GF-D8 (cell line): ENCODE data around the gene GPSM1.

Source experiments
- DNase-seq: peaks from one replicate; lab custom pipeline; 2025; lab: John Stamatoyannopoulos, UW

GPSM1 gene

GRCh38 chr9:136375096-136375495 lies 47.8 kb downstream of the GPSM1 start:
- no peak for DNase-seq

DNA sequence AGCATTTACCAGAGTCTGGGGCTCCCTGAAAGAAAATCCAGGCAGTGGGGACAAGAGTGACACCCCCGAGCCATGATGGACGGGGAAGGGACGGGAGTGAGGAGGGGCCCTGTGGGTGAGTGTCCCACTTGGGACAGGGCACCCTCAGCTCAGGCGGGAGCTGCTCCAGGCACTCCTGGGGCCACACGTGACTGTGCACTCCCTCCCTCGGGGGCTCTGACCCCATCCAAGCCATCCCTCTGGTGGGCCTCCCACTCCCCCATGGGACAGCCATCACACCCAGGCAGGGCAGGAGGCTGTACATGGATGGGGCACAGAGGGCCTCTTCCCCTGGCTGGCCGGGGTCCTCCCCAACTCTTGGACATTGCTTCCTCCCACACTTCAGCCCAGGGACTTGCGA lies 49.1 kb downstream of the GPSM1 start:
- DNase-seq: no peak

- DNase-seq: peak; percentile 38
Measured at GRCh38 chr9:136377341-136378169, 50.2 kb downstream of the GPSM1 start.

DNA sequence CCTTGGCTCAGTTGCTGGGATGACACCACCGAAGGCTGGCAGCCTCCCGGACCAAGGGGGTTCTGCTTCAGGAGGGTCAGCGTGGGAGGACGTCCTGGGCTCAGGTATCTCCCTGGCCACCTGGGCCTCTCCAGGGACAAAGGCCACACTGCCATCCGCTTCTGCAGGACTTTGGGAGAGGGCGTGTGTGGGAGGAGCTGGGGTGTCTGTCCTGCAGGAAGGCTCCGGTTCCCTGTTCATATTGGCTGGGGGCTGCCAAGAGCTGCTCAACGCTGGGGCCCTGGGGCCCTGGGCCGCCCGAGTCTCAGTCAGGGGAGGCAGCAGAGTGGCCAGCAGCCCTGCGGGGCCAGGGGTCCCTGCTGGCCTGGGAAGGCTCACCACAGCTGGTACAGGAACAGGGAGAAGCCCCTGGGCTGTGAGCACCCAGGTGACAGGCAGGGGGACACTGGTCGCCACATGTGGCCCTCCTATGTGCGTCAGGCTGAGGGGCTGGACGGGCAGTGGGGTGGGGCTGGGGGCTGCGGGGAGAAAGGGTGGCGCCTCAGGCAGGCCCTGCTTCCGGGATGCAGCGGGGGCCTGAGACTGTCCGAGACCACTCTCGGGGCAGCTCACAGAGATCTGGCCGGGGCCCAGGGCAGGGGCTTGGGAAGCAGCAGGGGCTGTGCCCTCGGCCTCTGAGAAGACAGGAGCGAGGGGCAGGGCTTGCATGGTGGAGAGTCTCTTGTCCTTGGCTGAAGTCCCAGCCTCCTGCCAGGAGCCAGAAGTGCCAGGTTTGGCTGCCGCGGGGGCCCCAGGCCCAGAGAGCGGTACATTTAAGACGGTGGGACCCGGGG lies 51.0 kb downstream of the GPSM1 start:
- no peak for DNase-seq

GRCh38 chr9:136379003-136379287 lies 51.6 kb downstream of the GPSM1 start:
- no peak for DNase-seq

- no peak for DNase-seq
Measured at GRCh38 chr9:136379401-136379800, 52.1 kb downstream of the GPSM1 start.

GRCh38 chr9:136379891-136380290 lies 52.6 kb downstream of the GPSM1 start:
- DNase-seq: no peak

- DNase-seq: no peak
Measured at GRCh38 chr9:136380381-136380780, 53.0 kb downstream of the GPSM1 start.

GRCh38 chr9:136381311-136381710 lies 54.0 kb downstream of the GPSM1 start:
- no peak for DNase-seq

GRCh38 chr9:136381966-136382513 lies 54.7 kb downstream of the GPSM1 start:
- no peak for DNase-seq

DNA sequence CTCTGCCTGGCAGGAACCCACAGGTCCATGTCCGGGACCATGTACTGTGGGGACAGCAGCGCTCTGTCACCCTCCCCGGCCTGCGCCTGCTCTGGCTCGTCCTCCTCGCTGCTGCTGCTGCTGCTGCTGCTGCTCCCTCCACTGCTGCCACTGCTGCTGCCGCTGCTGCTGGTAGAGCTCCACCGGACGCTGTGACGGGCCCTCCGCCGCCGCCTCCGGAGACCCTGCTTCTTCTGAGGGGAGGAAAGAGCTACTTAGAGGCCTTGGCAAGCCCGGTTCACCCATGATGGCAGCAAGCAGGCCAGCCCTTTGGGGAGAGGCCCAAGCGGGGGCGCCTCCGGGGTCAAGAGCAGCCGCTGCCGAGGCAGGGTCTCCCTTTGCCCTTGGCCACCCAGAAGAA lies 56.1 kb downstream of the GPSM1 start:
- DNase-seq: no peak

DNA sequence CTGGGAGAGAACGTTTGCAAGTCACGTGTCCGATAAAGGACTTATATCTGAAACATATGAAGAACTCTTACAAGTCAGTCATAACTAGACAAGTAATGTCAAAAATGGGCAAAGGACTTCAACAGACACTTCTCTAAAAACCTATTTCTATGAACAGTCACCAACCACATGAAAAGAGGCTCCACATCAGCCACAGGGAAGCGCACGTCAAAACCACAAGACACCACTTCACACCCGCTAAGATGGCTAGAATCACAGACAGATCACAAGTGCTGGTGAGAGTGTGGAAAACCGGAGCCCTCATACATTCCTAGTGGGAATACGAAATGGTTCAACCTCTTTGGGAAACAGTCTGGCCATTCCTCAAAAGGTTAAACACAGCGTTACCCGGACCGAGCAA lies 57.7 kb downstream of the GPSM1 start:
- DNase-seq: no peak

DNA sequence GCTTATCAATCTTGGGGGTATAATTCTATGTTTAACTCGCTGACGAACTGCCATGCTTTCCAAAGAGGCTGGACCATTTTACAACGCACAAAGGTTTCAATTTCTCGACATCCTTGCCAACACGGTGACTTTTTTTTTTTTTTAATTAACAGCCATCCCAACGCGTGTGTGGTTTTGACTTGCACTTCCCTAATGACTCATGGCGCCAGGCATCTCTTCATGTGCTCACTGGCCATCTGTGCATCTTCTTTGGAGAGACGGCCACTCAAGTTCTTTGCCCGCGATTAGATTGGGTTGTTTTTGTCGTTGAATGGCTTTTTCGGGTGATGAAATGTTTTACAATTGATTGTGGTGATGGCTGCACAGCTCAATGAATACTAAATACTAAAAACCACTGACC lies 58.7 kb downstream of the GPSM1 start:
- no peak for DNase-seq

- DNase-seq: no peak
Measured at GRCh38 chr9:136387217-136387616, 59.9 kb downstream of the GPSM1 start.

- DNase-seq: no peak
Measured at GRCh38 chr9:136389396-136389795, 62.1 kb downstream of the GPSM1 start.

DNA sequence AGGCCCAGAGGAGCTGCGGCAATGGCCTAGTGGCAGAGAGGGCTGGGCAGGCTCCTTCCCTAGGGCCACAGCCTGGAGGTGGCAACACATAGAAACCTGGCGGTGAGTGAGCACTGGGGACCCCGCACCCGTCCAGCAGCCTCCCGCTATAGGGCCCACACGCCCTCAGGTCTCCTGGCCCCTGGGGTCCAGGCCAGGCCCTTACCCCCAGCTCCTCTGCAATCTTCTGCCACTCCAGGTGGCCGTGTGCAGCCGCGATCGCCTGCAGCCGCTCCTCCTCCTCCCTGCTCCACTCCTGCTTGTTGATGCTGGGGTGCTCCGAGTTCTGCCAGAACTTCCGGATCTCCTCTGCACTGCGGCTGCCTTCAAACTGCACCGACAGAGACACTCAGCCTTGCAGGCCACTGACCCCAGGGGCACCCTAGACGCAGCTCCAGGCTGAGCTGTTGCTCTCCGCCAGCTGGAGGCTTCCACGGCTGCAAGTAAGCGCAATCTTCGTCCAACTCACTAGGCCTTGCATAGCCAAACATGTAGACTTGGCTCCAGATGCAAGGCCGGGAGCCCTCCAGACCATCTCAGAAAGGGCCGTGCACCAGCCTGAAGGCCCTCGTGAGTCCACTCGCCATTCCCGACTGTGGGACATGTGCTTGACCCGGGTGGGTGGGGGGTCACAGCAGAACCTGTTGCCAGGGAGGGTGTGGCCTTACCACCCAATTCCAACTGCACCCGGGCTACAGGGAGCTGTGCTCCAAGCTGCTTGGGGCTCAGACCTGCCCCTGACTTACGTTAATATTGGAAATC lies 64.6 kb downstream of the GPSM1 start:
- DNase-seq: no peak

DNA sequence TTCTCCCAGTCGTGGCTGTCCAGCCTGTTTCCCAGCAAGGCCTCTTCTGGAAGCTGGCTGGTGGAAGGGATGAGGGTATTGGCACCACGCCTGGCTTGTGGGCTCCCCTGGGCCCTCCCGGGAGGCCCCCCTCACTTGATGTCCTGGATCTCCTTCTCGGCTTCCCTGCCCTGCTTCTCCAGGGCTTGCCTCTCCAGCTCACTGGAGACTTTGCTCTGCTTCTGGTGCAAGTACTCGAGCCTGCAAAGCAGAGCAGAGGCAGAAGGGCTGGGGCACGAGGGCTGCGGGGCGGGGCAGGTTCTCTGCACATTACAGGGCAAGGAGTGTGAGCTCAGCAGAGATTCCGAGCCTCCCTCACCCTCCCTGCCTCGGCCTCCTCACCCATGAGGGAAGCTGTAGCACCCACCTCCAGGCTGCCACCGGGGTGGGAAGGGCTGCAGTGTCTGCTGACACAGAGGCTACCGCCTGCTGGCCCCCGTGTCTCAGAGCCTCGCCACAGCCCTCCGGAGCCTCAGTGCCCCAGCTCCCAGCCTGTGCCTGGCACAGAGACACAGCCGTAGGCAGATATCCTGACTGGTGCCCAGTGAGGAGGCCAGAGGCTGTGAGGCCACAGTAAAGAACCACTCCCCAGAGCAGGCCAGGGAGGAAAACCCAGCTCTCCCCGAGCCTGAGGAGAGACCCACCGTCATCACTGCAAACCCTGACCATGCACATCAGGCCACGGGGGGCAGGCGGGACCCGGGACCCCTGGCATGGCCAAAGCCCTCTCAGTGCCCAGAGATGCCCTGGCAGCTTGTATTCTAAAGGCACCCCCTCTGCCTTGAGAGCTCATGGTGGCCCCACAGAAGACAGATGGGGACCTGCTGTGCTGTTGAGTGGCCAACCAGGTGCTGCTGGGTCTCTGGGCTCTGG lies 65.5 kb downstream of the GPSM1 start:
- no peak for DNase-seq

GRCh38 chr9:136393531-136393930 lies 66.2 kb downstream of the GPSM1 start:
- no peak for DNase-seq

DNA sequence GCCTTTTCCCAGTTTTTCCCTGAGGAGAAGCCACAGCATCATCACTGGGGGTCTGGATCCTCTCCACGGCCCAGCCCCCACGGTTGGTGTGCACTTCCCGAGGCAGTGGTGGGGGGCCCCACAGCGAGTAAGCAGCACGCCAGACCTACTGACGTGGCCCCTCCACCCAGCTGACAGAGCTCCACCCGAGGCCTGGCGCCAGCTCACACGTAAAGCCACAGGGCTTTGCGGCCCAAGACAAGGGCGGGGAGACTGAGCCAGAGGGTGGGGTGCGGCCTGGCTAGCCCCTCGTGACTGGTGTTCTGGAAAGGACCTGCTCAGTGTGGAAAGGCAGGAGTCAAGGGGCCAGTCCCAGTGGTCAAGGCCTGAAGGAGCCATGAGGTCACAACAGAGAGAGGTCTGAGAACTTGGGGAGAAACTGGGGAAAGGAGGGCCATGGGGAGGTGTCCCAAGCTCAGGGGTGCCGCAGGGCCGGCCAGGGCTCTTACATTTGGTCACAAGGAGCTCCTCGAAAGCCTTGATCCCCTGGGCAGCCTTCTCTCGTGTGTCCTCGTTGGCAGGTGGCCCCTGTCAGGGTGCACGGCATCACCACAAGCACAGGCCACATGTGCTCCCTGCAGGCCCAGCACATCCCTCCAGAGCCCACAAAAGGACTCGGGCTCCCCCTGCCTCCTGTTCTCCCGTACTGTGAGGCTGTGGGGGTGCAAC lies 67.1 kb downstream of the GPSM1 start:
- no peak for DNase-seq

DNA sequence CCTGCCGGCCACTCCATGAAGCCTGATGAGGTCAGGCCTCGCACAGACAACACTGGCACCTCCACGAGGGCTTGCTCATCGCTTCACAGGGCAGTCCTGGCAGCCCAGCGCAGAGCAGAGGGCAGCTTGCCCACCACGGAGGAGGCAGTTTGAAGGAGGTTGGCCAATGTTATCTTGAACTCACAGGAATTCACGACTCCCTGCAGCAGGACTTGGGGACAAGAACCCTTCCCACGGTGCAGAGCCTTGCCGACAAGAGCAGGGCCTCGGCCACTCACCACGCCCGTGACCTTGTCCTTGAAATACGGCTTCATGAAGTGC lies 67.6 kb downstream of the GPSM1 start:
- DNase-seq: no peak
